HG03135 (cell line): ENCODE results near the gene HTR4.
"Not testable (repeated sequence)": the region's sequence is repeated elsewhere in the genome, so short reads cannot be mapped to it uniquely, and the experiment has no call there.

Experiments used
- ATAC-seq: cut with Tn5 transposase; IDR thresholded peaks from one replicate; pipeline ENCODE4 v1.9.1; 2021; ENCODE audit warnings: mild to moderate bottlenecking, moderate library complexity; ENCODE audit not compliant: unreplicated experiment

The HTR4 gene

GRCh38 chr5:148540647-148541046 lies 113.7 kb downstream of the HTR4 start:
- no peak for ATAC-seq

- ATAC-seq: no peak
Measured at GRCh38 chr5:148539851-148540250, 114.5 kb downstream of the HTR4 start.

- no peak for ATAC-seq
Measured at GRCh38 chr5:148535190-148535589, 119.1 kb downstream of the HTR4 start.

- no peak for ATAC-seq
Measured at GRCh38 chr5:148532969-148533670, 121.2 kb downstream of the HTR4 start.

GRCh38 chr5:148529450-148529849 lies 124.9 kb downstream of the HTR4 start:
- ATAC-seq: not testable (repeated sequence)

GRCh38 chr5:148524721-148525120 lies 129.6 kb downstream of the HTR4 start:
- ATAC-seq: no peak

- ATAC-seq: no peak
Measured at GRCh38 chr5:148523139-148523538, 131.2 kb downstream of the HTR4 start.

- no peak for ATAC-seq
Measured at GRCh38 chr5:148515460-148515859, 138.9 kb downstream of the HTR4 start.

- ATAC-seq: no peak
Measured at GRCh38 chr5:148514344-148514743, 140.0 kb downstream of the HTR4 start.

- no peak for ATAC-seq
Measured at GRCh38 chr5:148512498-148512897, 141.8 kb downstream of the HTR4 start.

GRCh38 chr5:148511810-148512347 lies 142.4 kb downstream of the HTR4 start:
- peak; percentile 84 for ATAC-seq

GRCh38 chr5:148509893-148510292 lies 144.4 kb downstream of the HTR4 start:
- ATAC-seq: no peak

GRCh38 chr5:148507648-148508047 lies 146.7 kb downstream of the HTR4 start:
- ATAC-seq: no peak

- ATAC-seq: no peak
Measured at GRCh38 chr5:148499452-148499851, 154.9 kb downstream of the HTR4 start.

- no peak for ATAC-seq
Measured at GRCh38 chr5:148497757-148498156, 156.6 kb downstream of the HTR4 start.

GRCh38 chr5:148492351-148492750 lies 162.0 kb downstream of the HTR4 start:
- ATAC-seq: no peak

- no peak for ATAC-seq
Measured at GRCh38 chr5:148491793-148492184, 162.5 kb downstream of the HTR4 start.

- no peak for ATAC-seq
Measured at GRCh38 chr5:148491015-148491792, 163.1 kb downstream of the HTR4 start.

GRCh38 chr5:148488757-148489156 lies 165.6 kb downstream of the HTR4 start:
- ATAC-seq: no peak

- ATAC-seq: no peak
Measured at GRCh38 chr5:148486456-148486855, 167.9 kb downstream of the HTR4 start.

GRCh38 chr5:148484651-148485050 lies 169.7 kb downstream of the HTR4 start:
- no peak for ATAC-seq

GRCh38 chr5:148483750-148484149 lies 170.6 kb downstream of the HTR4 start:
- ATAC-seq: no peak
